GM12878 (cell line): ENCODE results near the gene GPR68. TPM values are rescaled to one million over a fixed set of nuclear protein-coding genes. Genes with fewer than 3 reads are reported as not detected.

ENCODE experiments used
- ATAC-seq: fragments of 200-7000 bp; cut with Tn5 transposase; 3 replicates; pipeline ENCODE4 v1.9.1; 2020; ENCODE audit warnings: mild to moderate bottlenecking, moderate library complexity
- BruUV-seq: library from RNA; stranded (reverse); fragments of 400-500 nt; replicated peaks from 2 replicates; lab custom pipeline; 2021; lab: Mats Ljungman, UMichigan
- CTCF ChIA-PET: fragments of 300-600 bp; sonication (Branson Sonifier 250); formaldehyde crosslinking; extraction: SDS; loops from one replicate; lab custom pipeline; 2021; ENCODE audit warnings: inconsistent platforms; lab: Yijun Ruan, JAX
- POLR2A ChIA-PET: fragments of 350-600 bp; formaldehyde crosslinking; extraction: SDS; loops from one replicate; lab custom pipeline; 2021; ENCODE audit warnings: inconsistent platforms; lab: Charles Lee
- RAD21 ChIA-PET: fragments of 300-600 bp; sonication (Branson Sonifier 250); formaldehyde crosslinking; loops from one replicate; lab custom pipeline; 2023; ENCODE audit warnings: antibody characterized with exemption; ENCODE audit not compliant: unreplicated experiment; lab: Charles Lee
- SMC1A ChIA-PET: fragments of 300-600 bp; sonication (Branson Sonifier 250); formaldehyde crosslinking; loops from one replicate; lab custom pipeline; 2023; ENCODE audit not compliant: unreplicated experiment, uncharacterized antibody; lab: Charles Lee
- DNase-seq: peaks from one replicate; pipeline ENCODE4 v3.0.0-alpha.2; 2011; ENCODE audit warnings: low read depth, low spot score
- FAIRE-seq: peaks from 3 replicates; lab custom pipeline; 2011; peaks lifted over from hg19 to GRCh38; lab: Jason Lieb, UNC
- H2AFZ ChIP-seq: 2 replicates; pipeline ENCODE4 v1.6.0; 2011; ENCODE audit warnings: low read depth, low read length, control low read depth; ENCODE audit not compliant: control insufficient read depth
- H3K27ac ChIP-seq: 2 replicates; pipeline ENCODE4 v1.5.1; 2011; ENCODE audit warnings: control low read depth; ENCODE audit not compliant: control insufficient read depth, insufficient read depth
- H3K27me3 ChIP-seq, 2 experiments: replicated peaks in 1 of 2; 2 replicates each; pipeline versions ENCODE4 v1.6.0 to v1.6.1; 2011; ENCODE audit warnings: low read length in 1 of 2; ENCODE audit not compliant: control insufficient read depth in 2 of 2, insufficient read depth in 2 of 2
- H3K36me3 ChIP-seq, 2 experiments: 2 replicates each; pipeline ENCODE4 v1.5.1; 2011; ENCODE audit warnings: low read length in 1 of 2; ENCODE audit not compliant: control insufficient read depth in 2 of 2, insufficient read depth in 2 of 2
- H3K4me1 ChIP-seq: 2 replicates; pipeline ENCODE4 v1.6.1; 2011; ENCODE audit warnings: mild to moderate bottlenecking, low read length, moderate library complexity, mixed read lengths; ENCODE audit not compliant: control insufficient read depth, insufficient read depth
- H3K4me2 ChIP-seq: 2 replicates; pipeline ENCODE4 v1.6.0; 2011; ENCODE audit warnings: control low read depth; ENCODE audit not compliant: control insufficient read depth, insufficient read depth
- H3K4me3 ChIP-seq: fragments of 200-600 bp; sonication (generic); 2 replicates; pipeline ENCODE4 v1.5.1; 2016
- H3K79me2 ChIP-seq: 2 replicates; pipeline ENCODE4 v1.6.0; 2011; ENCODE audit warnings: low read length; ENCODE audit not compliant: control insufficient read depth, insufficient read depth
- H3K9ac ChIP-seq: 2 replicates; pipeline ENCODE4 v1.8.0; 2011; ENCODE audit warnings: low read length, control low read depth, mixed read lengths; ENCODE audit not compliant: control insufficient read depth, insufficient read depth
- H3K9me3 ChIP-seq: replicated peaks from 3 replicates; pipeline ENCODE4 v1.5.1; 2011; ENCODE audit warnings: mild to moderate bottlenecking, low read length; ENCODE audit not compliant: control insufficient read depth, insufficient read depth
- H4K20me1 ChIP-seq: 2 replicates; pipeline ENCODE4 v1.6.0; 2011; ENCODE audit not compliant: control insufficient read depth, insufficient read depth
- ATF2 ChIP-seq: IDR thresholded peaks from 2 replicates; pipeline ENCODE4 v1.6.1; 2012; ENCODE audit warnings: low read length, inconsistent platforms
- BCL3 ChIP-seq: IDR thresholded peaks from 2 replicates; pipeline ENCODE4 v1.6.1; 2011; ENCODE audit warnings: borderline replicate concordance, low read depth, mild to moderate bottlenecking, moderate library complexity, low read length; ENCODE audit not compliant: insufficient read depth, poor library complexity, severe bottlenecking
- E2F8 ChIP-seq: fragments of 450-650 bp; IDR thresholded peaks from 2 replicates; pipeline ENCODE4 v1.6.1; 2018; ENCODE audit warnings: mild to moderate bottlenecking, low read depth, moderate library complexity; ENCODE audit not compliant: partially characterized antibody
- HCFC1 ChIP-seq: fragments of 150-350 bp; IDR thresholded peaks from 2 replicates; pipeline ENCODE4 v1.6.1; 2014; ENCODE audit warnings: low read length
- JUNB ChIP-seq: IDR thresholded peaks from 2 replicates; pipeline ENCODE4 v1.6.1; 2016; ENCODE audit warnings: antibody characterized with exemption, mild to moderate bottlenecking
- KAT2A ChIP-seq: conservative IDR thresholded peaks from 2 replicates; pipeline ENCODE4 v1.6.1; 2011; ENCODE audit warnings: low read depth, low read length; ENCODE audit not compliant: control insufficient read depth
- LARP7 ChIP-seq: fragments of 450-650 bp; IDR thresholded peaks from 2 replicates; pipeline ENCODE4 v1.6.1; 2017; ENCODE audit warnings: mild to moderate bottlenecking
- MEF2A ChIP-seq: IDR thresholded peaks from 2 replicates; pipeline ENCODE4 v1.6.1; 2011; ENCODE audit warnings: low read depth, mild to moderate bottlenecking, low read length, moderate library complexity; ENCODE audit not compliant: insufficient read depth
- MLLT1 ChIP-seq: fragments of 450-650 bp; IDR thresholded peaks from 2 replicates; pipeline ENCODE4 v1.6.1; 2016; ENCODE audit warnings: mild to moderate bottlenecking
- MYC ChIP-seq: IDR thresholded peaks from 2 replicates; pipeline ENCODE4 v1.6.1; 2011; ENCODE audit warnings: mild to moderate bottlenecking, low read length, moderate library complexity, inconsistent platforms; ENCODE audit not compliant: insufficient read depth, insufficient replicate concordance, insufficient read length, severe bottlenecking
- NBN ChIP-seq: fragments of 450-650 bp; IDR thresholded peaks from 2 replicates; pipeline ENCODE4 v1.6.1; 2016
- NFXL1 ChIP-seq: fragments of 450-650 bp; IDR thresholded peaks from 2 replicates; pipeline ENCODE4 v1.6.1; 2017; ENCODE audit warnings: antibody characterized with exemption, mild to moderate bottlenecking, borderline replicate concordance
- RUNX3 ChIP-seq: IDR thresholded peaks from 2 replicates; pipeline ENCODE4 v1.6.1; 2012; ENCODE audit warnings: low read length, inconsistent platforms
- SPI1 ChIP-seq: IDR thresholded peaks from 2 replicates; pipeline ENCODE4 v1.6.1; 2011; ENCODE audit warnings: low read depth, mild to moderate bottlenecking, low read length, moderate library complexity, borderline replicate concordance; ENCODE audit not compliant: insufficient read depth
- STAT3 ChIP-seq: IDR thresholded peaks from 2 replicates; pipeline ENCODE4 v1.6.1; 2011; ENCODE audit warnings: low read depth, low read length, improper control_type of control experiment
- TCF3 ChIP-seq: IDR thresholded peaks from 2 replicates; pipeline ENCODE4 v1.6.1; 2012; ENCODE audit warnings: low read depth, mild to moderate bottlenecking, low read length, borderline replicate concordance; ENCODE audit not compliant: insufficient read depth
- USF1 ChIP-seq: IDR thresholded peaks from 2 replicates; pipeline ENCODE4 v1.6.1; 2011; ENCODE audit warnings: borderline replicate concordance, low read depth, mild to moderate bottlenecking, moderate library complexity, mixed read lengths, low read length; ENCODE audit not compliant: insufficient read depth; ENCODE audit errors: extremely low read length
- WGBS: methylation state at CpG from one replicate; pipeline ENCODE4 v1.1.6; 2016; ENCODE audit warnings: low lambda C conversion rate; ENCODE audit not compliant: insufficient replicate concordance, insufficient coverage; ENCODE audit errors: missing lambda C conversion rate; 5-methylcytosine and 5-hydroxymethylcytosine counted together
- in situ Hi-C: fragments of 300-500 bp; cut with MboI; formaldehyde crosslinking; loops from 9 replicates; pipeline ENCODE4 v1.14.3; 2018; ENCODE audit warnings: mixed read lengths
- intact Hi-C: fragments of 100-400 bp; cut with micrococcal nuclease; formaldehyde crosslinking; loops from one replicate; pipeline ENCODE4 v1.14.2; 2022; ENCODE audit not compliant: unreplicated experiment
- polyA plus RNA-seq, 11 experiments: library from polyadenylated mRNA; depleted of rRNA in 4 of 11; unstranded in 6 of 11; stranded (reverse) in 5 of 11; fragments of >200 nt; fragmentation: Nextera tagmentation in 4 of 11; fragmentation: Illumina TruSeq in 1 of 11; extraction: Ambion mirVana in 4 of 11; extraction: Trizol in 1 of 11; gene quantifications; 1 replicate in 1 of 11; 2 replicates in 10 of 11; pipeline versions ENCODE4 v1.2.1 to v1.2.3, GENCODE V29; 2011 to 2016; ENCODE audit warnings: inconsistent platforms in 2 of 11, missing spikeins in 2 of 11, low read depth in 1 of 11
- total RNA-seq, 4 experiments: library from RNA; depleted of rRNA in 3 of 4; stranded (reverse); fragments of >200 nt in 3 of 4; fragmentation: Illumina TruSeq in 1 of 4; extraction: Trizol in 1 of 4; gene quantifications; 2 replicates each; pipeline versions ENCODE4 v1.2.1 to v1.2.3, GENCODE V29; 2013 to 2021

GPR68 gene
- total and polyA plus RNA-seq, 10 of the 15 experiments (the other 5 are each of a cell fraction or from before 2014, with no cell fraction given) = 0.06 to 3.4 (median 1.8) TPM

- H4K20me1 ChIP-seq = no peaks in the 10 kb centered on the region
- ChIA-PET POLR2A (no interaction called here), RAD21 (no interaction called here), SMC1A (no interaction called here), CTCF (interaction anchor here (0.7 to 1.0 kb wide), 4 partner anchors 26 to 43 kb away, joined by 3 to 4 read pairs (median 4); no protein-coding TSS in a partner anchor)
- DNase-seq (no peak), FAIRE-seq (no peak), ATAC-seq (no peak)
- H3K27ac ChIP-seq = no peak overlapping the region
- in situ Hi-C loops = no loop called here
- 85% methylated on average over 10 of the region's 10 CpGs for WGBS
- no peaks in the 10 kb centered on the region for H3K9me3 ChIP-seq
- H3K4me2 ChIP-seq = no peak overlapping the region
- H3K27me3 ChIP-seq = no peaks in the 10 kb centered on the region
- no TSS peak for BruUV-seq
- intact Hi-C loops = no loop called here
- H3K4me1 ChIP-seq = no peaks in the 10 kb centered on the region; the same call in 1 of the 2 replicates
- no peak overlapping the region for H3K4me3 ChIP-seq
- H3K9ac ChIP-seq = no peak overlapping the region
- peaks cover 14 to 17% of the 10 kb centered on the region in 2 experiments; a peak in 3 of 4 replicates for H3K36me3 ChIP-seq
- H2AFZ ChIP-seq = no peak overlapping the region
- no peaks in the 10 kb centered on the region for H3K79me2 ChIP-seq
- no peak for TF ChIP-seq NBN
- no peak for TF ChIP-seq MLLT1
- no peak for TF ChIP-seq SPI1
- TF ChIP-seq TCF3 = no peak
- no peak for TF ChIP-seq LARP7
- no peak for TF ChIP-seq RUNX3
- no peak for TF ChIP-seq JUNB
- no peak for TF ChIP-seq STAT3
- no peak for TF ChIP-seq NFXL1
- TF ChIP-seq E2F8 = no peak
- TF ChIP-seq BCL3 = no peak
- TF ChIP-seq MYC = no peak
- TF ChIP-seq USF1 = no peak
- no peak for TF ChIP-seq MEF2A
- no peak for TF ChIP-seq HCFC1
- TF ChIP-seq KAT2A = no peak
- no peak for TF ChIP-seq ATF2
These were observed 29.1 kb downstream of the GPR68 start for GRCh38 chr14:91215381-91215780.
